ENCODE results near the gene PTGES3. TPM values are rescaled to one million over a fixed set of nuclear protein-coding genes. Genes with fewer than 3 reads are reported as not detected.
"Not testable (repeated sequence)": the region's sequence is repeated elsewhere in the genome, so short reads cannot be mapped to it uniquely, and the experiment has no call there.

Gene PTGES3
- total and polyA plus RNA-seq, 2 experiments from 2014 or later = 128 to 156 TPM

DNA sequence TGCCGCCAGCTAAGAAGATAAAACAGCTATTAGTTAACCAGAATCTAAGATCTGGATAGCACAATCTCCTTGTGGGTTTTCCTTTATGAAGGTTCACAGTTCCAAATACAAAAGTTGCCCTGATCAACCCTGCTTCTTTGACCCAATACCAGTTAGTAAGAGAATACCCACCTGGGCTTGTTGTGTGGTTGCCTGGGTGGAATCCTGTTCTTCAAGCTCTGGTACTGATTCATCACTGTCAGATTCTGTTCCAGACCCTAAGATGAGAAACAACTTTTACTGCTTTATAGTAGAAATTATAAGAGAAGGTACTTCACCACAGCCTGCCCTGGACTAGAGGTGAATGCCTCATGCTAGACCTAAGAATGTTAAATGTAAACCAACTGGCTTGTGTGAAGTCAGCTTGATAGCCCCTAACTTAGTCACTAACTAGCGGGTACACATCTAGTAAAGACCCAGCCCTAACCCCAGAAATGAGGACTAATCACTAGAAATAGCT, 26.4 kb upstream of the PTGES3 start:
- H4K20me1 ChIP-seq (ENCODE audit: insufficient read depth, poor library complexity, severe bottlenecking) = peaks cover 56% of the 10 kb centered on the region

DNA sequence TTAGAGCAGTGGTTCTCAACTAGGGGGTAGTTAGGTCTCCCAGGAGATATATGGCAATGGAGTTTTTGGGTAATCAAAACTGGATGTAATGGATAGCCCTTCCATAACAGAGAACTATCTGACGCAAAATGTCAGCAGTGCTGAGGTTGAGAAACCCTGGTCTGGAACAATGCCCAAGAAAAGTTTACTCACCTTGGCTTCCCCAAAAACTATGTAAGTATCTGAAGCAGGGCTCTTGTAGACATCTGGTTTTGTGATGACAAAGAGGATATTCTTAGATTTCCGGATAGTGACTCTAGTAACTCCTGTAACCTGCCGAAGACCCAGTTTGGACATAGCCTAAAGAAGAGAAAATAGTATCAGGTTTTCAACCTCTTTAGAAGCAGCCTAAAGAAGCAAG, 25.3 kb upstream of the PTGES3 start:
- Histone ChIP-seq H3K4me2 (no peak overlapping the region), H2AFZ (no peak overlapping the region), H3K79me2 (peaks cover 36% of the 10 kb centered on the region), H3K27me3 (no peaks in the 10 kb centered on the region), H3K4me1 (ENCODE audit: insufficient read depth) (no peaks in the 10 kb centered on the region), H3K4me3 (no peak overlapping the region), H3K36me3 (replicated peaks; ENCODE audit: insufficient read depth, low read depth) (no peaks in the 10 kb centered on the region), H3K27ac (no peak overlapping the region), H3K9me3 (ENCODE audit: low read depth) (no peaks in the 10 kb centered on the region), H4K20me1 (ENCODE audit: insufficient read depth, poor library complexity, severe bottlenecking) (peaks cover 45% of the 10 kb centered on the region), H3K9me2 (replicated peaks; ENCODE audit: insufficient read depth) (no peaks in the 10 kb centered on the region)
- 97% methylated on average over 3 of the region's 3 CpGs for WGBS (ENCODE audit: low lambda C conversion rate, missing lambda C conversion rate)
- TF ChIP-seq CTCF (IDR thresholded peaks at IDR 0.05; ENCODE audit: poor library complexity) = no peak
- TF ChIP-seq EZH2 (IDR thresholded peaks at IDR 0.05; ENCODE audit: borderline replicate concordance) = no peak
- no peak for TF ChIP-seq EZH2phosphoT487 (IDR thresholded peaks at IDR 0.05; ENCODE audit: low read depth, severe bottlenecking, unreplicated experiment)
- no peak for DNase-seq (ENCODE audit: low spot score)

More for the DNA sequence above, 26.4 kb upstream of the PTGES3 start:
- no peaks in the 10 kb centered on the region for H3K36me3 ChIP-seq (replicated peaks; ENCODE audit: insufficient read depth, low read depth)
- H3K79me2 ChIP-seq = peaks cover 47% of the 10 kb centered on the region
- no peaks in the 10 kb centered on the region for H3K27me3 ChIP-seq
- no peak overlapping the region for H2AFZ ChIP-seq
- no peak overlapping the region for H3K27ac ChIP-seq
- TF ChIP-seq EZH2 (IDR thresholded peaks at IDR 0.05; ENCODE audit: borderline replicate concordance) = no peak
- no peak for TF ChIP-seq EZH2phosphoT487 (IDR thresholded peaks at IDR 0.05; ENCODE audit: low read depth, severe bottlenecking, unreplicated experiment)
- no peak for TF ChIP-seq CTCF (IDR thresholded peaks at IDR 0.05; ENCODE audit: poor library complexity)
- no peaks in the 10 kb centered on the region for H3K9me3 ChIP-seq (ENCODE audit: low read depth)
- 100% methylated on average over 2 of the region's 2 CpGs for WGBS (ENCODE audit: low lambda C conversion rate, missing lambda C conversion rate)
- no peak for DNase-seq (ENCODE audit: low spot score)
- H3K9me2 ChIP-seq (replicated peaks; ENCODE audit: insufficient read depth) = no peaks in the 10 kb centered on the region
- no peak overlapping the region for H3K4me3 ChIP-seq
- H3K4me2 ChIP-seq = no peak overlapping the region
- H3K4me1 ChIP-seq (ENCODE audit: insufficient read depth) = peaks cover 4% of the 10 kb centered on the region

- no peak for DNase-seq (ENCODE audit: low spot score)
- H3K9me2 ChIP-seq (replicated peaks; ENCODE audit: insufficient read depth) = no peaks in the 10 kb centered on the region
- H3K27ac ChIP-seq = no peak overlapping the region
- H3K4me3 ChIP-seq = no peak overlapping the region
- no peaks in the 10 kb centered on the region for H3K9me3 ChIP-seq (ENCODE audit: low read depth)
- H3K4me2 ChIP-seq = no peak overlapping the region
- no peaks in the 10 kb centered on the region for H3K36me3 ChIP-seq (replicated peaks; ENCODE audit: insufficient read depth, low read depth)
- H3K27me3 ChIP-seq = no peaks in the 10 kb centered on the region
- H3K79me2 ChIP-seq = peaks cover 3% of the 10 kb centered on the region
- H3K4me1 ChIP-seq (ENCODE audit: insufficient read depth) = no peaks in the 10 kb centered on the region
- 71% methylated on average over 5 of the region's 5 CpGs for WGBS (ENCODE audit: low lambda C conversion rate, missing lambda C conversion rate)
- TF ChIP-seq EZH2phosphoT487 (IDR thresholded peaks at IDR 0.05; ENCODE audit: low read depth, severe bottlenecking, unreplicated experiment) (no peak), EZH2 (IDR thresholded peaks at IDR 0.05; ENCODE audit: borderline replicate concordance) (no peak), CTCF (IDR thresholded peaks at IDR 0.05; ENCODE audit: poor library complexity) (no peak)
- H4K20me1 ChIP-seq (ENCODE audit: insufficient read depth, poor library complexity, severe bottlenecking) = peaks cover 12% of the 10 kb centered on the region
- no peak overlapping the region for H2AFZ ChIP-seq
Observed at GRCh38 chr12:56709759-56710376, 21.8 kb upstream of the PTGES3 start.

DNA sequence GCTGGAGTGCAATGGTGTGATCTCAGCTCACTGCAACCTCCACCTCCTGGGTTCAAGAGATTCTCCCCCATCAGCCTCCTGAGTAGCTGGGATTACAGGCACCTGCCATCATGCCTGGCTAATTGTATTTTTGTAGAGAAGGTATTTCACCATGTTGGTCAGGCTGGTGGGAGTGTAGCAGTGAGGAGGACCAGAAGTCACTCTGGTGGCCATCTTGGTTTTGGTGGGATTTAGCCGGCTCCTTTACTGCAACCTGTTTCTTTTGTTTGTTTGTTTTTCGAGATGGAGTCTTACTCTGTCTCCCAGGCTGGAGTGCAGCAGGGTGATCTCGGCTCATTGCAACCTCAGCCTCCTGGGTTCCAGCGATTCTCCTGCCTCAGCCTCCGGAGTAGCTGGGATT, 16.4 kb upstream of the PTGES3 start:
- H3K9me3 ChIP-seq (ENCODE audit: low read depth); DNase-seq (ENCODE audit: low spot score); H3K4me1 ChIP-seq (ENCODE audit: insufficient read depth); H3K4me3 ChIP-seq; H2AFZ ChIP-seq; H3K4me2 ChIP-seq; H3K27ac ChIP-seq; H3K27me3 ChIP-seq; H3K36me3 ChIP-seq (replicated peaks; ENCODE audit: insufficient read depth, low read depth); H3K79me2 ChIP-seq; H4K20me1 ChIP-seq (ENCODE audit: insufficient read depth, poor library complexity, severe bottlenecking); H3K9me2 ChIP-seq (replicated peaks; ENCODE audit: insufficient read depth): not testable (repeated sequence)
- WGBS (ENCODE audit: low lambda C conversion rate, missing lambda C conversion rate) = 83% methylated on average over 5 of the region's 5 CpGs
